NCI-H2081 treated with DMSO at 0.1 percent for 48 hours (cell line): Measurements from ENCODE around the gene FAM200C.
A peak's percentile ranks its signal among the peaks of the same experiment; 100 is the strongest.
"Not testable (repeated sequence)": the region's sequence is repeated elsewhere in the genome, so short reads cannot be mapped to it uniquely, and the experiment has no call there.

Source experiments
- DNase-seq: peaks from one replicate; lab custom pipeline; 2025; lab: John Stamatoyannopoulos, UW

FAM200C gene

DNA sequence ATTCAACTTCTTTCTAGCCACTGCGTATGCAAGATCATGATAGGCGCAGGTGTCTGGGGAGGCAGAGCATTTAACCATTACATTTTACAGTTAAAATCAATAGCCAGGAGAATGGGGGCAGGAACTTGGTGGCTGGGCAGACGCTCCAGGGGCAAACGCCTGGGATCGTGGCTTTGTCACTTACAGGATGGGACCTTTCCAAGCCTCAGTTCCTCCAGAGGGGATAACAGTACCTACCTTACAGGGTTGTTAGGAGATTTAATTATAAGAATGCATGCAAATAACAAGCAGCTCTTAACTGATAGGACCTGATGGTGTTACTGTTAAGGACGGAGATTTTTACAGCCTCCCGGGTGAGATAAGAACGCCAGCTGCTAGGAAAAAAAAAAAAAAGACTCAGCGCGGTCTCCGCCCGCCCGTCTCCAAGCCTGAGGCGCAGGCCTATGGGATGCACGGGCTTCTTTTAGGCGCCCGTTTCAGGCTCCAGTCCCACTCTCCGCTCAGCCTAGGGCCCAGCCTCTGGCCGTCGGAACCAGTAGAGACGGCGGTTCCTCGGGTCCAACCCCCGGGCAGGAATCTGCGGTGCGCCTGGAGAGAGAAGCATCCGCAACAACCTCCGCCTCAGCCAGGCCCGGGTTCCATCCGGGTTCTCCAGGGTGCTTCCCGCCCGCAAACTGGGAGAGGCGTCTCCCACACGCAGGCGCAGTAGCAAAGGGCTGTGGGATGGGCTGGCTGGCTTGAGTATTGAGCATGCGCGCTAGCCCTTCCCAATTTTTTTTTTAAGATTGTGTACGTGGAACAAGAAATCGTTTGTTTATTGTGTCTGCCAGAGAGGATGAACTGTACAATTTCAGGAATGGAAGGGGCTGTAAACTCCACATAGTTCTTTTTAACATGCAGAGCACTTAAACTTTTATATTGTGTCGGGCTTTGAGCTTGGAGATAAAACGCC is at the start of gene FAM200C:
Gene FAM200C, minus strand, starts transcription at position 653 of the 952 bp plus-strand sequence. CDS start 4,564 bp downstream, outside the sequence.
- DNase-seq = peak; percentile 83

DNA sequence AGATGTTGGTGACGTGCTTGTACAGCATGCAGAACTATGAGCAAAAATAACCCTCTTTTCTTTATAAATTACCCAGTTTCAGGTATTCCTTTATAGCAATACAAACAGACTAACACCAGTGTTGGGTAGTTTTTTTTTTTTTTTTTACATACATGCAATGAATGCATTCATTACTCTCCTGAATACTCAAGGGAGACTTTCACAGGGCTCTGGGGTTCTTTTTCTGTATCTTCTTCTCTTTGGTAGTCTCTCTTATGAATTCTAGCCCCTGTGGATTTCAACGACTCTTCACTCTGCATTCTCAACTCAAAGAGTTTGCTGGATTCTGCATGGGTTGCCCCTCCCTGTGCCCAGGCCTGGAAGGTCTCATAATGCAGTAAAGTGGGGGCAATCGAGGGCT is 49.6 kb upstream of the FAM200C start:
- no peak for DNase-seq

DNA sequence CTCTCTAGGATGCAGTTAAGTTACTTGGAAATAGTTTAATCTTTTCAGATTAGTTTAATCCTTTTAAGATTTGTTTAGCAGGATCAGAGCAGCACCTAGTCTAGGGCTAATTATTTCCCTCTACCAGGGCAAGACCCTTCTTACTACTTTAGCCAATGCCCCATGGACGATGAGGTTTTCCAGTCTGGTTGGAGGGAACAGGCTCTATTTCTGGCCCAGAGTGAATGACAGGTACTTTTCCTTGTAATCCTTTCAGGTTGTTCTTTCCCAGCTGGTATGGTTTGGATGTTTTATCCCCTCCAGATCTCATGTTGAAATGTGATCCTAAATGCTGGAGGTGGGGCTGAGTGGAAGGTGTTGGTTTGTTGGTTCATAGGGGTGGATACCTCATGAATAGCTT is 49.0 kb upstream of the FAM200C start:
- DNase-seq = no peak

DNA sequence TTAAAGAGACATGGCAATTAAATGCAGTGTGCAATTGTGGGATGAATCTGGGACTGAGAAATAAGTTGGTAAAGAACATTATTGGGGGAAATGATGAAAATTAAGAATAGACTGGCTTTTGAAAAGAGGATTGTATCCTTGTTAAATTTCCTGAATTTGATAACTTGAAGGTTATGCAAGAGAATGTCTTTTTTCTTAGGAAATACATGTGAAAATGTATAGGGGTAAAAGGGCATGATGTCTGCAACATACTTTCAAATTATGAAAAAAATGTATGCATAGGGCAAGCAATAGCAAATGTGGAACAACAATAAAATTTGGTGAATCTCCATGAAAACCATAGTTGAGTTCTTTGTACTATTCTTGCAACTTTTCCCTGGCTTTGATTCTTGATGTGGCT is 45.9 kb upstream of the FAM200C start:
- DNase-seq = no peak

DNA sequence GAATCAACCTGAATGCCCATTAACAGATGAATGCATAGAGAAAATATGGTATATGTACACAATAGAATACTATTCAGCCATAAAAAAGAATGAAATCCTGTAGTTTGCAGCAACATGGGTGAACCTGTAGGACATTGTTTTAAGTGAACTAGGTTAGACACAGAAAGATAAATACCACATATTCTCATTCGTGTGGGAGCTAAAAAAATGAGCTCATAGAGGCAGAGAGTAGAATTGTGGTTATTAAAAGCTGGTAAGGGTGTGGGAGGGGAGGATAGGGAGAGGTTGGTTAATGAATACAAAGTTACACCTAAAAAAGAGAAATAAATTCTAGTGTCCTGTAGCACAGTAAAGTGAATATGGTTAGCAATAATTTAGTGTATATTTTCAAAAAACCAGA is 45.3 kb upstream of the FAM200C start:
- DNase-seq = no peak

DNA sequence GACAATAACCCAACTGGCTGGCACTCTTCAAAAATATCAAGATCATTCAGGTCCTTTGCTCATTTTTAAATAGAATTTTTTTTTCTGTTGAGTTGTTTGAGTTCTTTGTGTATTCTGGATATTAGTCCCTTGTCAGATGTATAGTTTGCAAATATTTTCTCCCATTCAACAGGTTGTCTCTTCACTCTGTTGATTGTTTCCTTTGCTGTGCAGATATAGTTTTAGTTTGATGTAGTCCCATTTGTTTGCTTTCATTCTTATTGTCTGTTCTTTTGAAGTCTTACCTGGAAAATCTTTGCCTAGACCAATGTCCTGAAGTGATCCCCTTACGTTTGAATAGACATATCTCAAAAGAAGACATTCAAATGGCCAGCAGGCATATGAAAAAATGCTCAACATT is 44.6 kb upstream of the FAM200C start:
- no peak for DNase-seq

DNA sequence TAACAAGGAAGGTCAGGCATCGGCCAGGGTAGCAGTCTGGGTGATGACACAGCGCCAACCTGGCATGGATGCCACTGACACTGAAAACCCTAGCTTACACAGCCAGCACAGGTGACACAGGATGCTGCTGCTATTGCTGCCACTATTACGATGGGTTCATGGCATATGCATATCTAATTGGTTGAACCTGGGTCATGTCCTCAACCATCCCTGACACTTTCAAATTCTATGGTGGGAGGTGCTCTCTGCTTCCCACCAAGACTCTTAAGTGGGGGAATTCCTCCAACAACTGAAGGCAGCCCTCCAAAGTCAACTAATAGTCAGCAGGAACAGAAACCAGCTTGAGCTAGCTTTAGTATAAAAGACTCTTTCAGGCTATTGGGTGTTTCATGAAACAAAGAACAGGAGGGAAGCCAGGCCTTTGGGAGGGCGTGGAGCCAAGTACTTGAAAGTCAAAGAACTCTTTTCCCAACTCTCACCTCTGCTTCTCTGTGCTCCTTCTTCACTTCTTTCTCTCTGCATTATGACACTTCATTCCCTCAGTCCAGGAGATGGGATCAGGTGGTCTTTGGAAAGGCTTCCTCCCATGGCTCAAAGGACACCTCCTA is 43.1 kb upstream of the FAM200C start:
- no peak for DNase-seq

DNA sequence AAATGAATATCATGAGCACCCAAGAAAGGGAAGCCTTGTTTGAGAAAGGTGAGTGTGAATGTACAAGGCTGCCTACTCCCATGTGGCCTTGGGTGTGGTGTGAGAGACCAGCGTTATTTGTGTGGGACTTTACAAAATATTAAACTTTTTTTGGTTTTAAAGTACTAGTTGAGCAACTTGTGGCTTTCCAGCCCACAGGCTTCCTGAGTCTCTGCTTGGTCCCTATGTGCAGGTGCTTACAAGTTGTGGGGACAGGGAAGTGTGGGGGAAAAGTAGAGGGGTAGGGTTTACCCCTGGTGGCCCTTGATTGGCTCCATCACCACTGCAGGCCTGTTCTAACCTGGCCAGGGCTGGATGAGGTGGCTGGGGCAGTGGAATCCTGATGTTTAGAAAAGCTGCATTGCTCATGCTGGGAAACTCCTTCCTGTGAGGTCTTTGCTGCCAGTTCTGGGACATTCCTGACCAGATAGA is 41.5 kb upstream of the FAM200C start:
- DNase-seq = no peak

DNA sequence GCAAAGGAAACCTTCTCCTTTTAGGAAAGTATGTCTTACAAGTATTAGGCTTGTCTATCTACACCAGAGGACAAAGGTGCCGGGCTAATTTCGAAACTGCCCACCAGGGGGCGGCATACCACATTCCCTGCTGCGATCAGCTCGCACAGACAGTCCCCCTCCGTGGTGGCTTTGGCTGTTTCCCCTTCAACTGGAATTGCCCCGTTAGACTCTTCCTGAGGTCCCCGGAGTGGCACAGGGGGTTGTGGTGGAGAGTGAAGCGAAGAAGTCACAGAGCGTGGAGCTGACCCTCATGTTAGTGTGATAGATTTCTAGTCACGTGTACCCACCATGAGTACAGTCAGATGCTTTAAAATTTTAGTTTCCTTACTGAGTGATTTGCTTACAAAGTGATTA is 39.3 kb upstream of the FAM200C start:
- peak; percentile 53 for DNase-seq

DNA sequence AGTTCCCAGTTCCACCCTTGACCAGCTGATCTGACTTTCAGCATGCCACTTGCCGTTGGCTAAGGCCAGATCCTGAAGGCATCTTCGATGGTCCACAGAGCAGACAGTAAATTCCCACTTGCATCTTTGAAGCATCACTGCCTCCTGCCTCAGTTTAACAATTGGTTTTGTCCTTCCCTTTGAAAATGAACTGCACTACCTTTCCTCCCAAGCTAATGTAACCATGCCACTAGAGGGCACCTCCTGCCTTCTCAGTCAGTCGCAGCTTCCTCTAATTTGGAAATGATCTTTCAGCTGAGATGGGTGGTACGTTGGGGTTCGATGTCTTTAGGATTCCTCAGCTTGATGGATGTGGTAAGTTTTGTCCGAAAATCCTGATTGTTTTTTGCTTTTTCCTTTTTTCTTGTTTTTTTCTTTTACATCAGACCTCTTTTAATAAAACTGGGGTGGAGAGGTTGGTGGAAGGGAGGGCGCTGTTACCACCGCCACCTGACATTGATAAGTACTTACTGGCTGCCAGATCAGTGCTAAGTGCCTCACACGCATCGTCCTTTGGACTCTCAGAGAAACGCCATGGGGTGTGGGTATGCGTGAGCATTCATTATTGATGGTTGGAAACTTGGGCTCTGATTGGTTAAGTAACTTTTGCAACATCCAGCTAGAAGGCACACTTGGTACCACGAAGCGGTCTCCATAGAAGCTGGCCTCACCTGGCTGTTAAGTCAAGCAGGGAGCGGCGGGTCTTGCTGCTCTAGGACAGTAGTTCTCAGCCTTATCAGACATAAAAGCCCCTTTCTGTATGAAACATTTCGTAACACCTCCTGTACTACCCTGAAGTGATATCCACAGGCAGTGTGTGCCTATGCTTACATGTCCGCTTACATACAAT is 38.7 kb upstream of the FAM200C start:
- no peak for DNase-seq

DNA sequence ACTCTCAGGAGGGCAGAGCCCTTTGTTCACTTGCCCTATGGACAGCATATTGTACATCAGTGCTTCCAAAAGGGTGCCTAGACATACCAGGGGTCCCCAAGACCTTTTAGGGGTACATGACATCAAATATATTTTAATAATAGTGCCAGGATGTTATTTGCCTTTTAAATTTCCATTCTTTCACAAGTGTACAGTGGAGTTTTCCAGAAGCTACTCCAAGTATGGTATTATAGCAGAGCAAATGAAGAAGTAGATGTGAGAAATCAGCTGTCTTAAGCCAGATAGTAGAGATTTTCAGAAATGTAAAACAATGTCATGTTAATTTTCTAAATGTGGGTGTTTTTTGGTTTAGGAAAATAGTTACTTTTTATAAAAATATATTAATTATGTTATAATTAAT is 37.4 kb upstream of the FAM200C start:
- no peak for DNase-seq

DNA sequence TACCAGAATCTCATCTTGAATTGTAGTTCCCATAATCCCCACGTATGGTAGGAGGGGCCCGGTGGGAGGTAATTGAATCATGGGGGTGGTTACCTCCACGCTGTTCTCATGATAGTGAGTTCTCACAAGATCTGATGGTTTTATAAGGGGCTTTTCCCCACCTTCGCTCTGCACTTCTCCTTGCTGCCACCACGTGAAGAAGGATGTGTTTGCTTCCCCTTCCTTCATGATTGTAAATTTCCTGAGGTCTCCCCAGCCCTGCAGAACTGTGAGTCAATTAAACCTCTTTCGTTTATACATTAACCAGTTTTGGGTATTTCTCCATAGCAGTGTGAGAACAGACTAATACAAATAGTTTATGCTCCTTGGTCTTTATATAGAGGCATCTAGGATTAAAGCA is 36.8 kb upstream of the FAM200C start:
- not testable (repeated sequence) for DNase-seq

DNA sequence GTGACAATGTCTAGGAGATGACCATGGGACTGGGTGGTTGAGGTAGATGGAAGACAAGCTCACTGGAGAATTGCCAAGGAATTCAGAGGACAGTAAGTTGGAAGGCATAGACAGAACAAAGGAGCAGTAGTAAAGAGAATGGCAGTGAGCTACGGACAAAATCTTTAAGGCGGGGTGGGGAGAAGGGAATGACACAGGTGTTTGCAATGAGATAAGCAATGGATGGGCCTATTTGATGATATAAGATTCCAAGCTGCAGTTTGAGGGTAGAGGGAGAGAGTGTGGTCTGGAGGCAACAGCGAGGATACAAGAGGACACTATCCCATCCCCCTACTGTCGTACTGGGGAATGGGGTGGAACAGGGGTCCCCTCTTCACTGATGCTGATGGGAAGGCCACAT is 36.2 kb upstream of the FAM200C start:
- no peak for DNase-seq

DNA sequence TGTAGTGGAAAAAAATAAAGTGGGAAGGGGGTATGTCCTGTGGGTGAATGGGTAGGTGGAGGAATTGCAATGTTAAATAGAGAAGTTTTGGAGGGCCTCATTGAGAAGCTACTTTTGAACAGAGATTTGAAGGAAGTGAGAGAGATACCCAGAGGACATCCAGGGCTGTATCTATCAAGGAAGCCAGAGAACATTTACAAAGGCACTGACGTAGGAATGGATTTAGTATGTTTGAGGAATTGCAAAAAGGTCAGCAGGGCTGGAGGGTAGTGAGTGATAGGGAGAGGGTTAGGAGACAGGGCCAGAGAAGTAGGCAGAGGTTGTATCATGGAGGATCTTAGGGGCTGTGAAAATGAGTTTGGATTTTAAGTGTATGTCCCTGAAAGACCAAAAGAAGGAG is 35.7 kb upstream of the FAM200C start:
- DNase-seq = no peak

DNA sequence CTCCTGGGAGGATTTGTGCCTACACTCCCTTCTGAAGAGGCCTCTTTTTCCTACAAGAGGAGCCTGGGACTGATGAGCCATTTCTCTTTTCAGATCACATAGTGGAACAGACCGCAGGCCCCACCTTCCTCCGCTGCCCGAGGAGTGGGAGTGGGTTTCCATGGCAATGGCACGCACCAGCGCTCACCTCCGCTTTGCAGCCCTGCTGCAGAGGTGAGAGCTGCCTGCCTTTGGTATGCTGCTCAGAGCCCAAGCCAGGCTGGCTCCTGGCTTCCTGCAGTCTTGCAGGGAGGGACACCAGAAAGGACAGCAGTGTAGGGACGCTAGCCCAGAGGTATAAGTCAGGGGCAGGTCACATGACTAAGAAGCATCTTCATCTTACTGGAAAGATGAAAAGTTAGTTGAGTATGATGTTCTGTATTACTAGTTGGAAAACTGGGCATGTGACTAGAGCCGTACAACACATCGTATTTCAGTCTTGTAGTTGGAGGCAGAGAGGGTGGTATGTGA is 34.2 kb upstream of the FAM200C start:
- DNase-seq = no peak

DNA sequence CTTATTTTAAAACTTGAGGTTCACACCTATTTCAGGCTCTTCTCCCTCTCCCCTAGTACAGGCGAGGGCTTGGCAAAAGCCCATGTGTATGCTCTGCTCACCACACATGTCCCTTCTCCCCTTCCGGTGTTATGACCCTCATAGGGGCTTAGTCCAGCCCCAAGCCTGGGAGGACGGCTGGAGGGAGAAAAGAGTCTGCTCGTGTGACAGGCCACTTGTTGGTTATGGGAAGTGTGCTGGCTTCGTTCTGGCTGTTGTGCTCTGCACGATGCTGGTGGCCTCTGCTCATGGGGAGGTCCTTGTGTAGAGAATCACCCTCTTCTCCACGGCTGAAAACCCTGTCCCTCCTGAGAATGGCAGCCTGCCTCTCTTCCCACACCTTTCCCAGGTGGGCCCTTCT is 32.9 kb upstream of the FAM200C start:
- DNase-seq = no peak

DNA sequence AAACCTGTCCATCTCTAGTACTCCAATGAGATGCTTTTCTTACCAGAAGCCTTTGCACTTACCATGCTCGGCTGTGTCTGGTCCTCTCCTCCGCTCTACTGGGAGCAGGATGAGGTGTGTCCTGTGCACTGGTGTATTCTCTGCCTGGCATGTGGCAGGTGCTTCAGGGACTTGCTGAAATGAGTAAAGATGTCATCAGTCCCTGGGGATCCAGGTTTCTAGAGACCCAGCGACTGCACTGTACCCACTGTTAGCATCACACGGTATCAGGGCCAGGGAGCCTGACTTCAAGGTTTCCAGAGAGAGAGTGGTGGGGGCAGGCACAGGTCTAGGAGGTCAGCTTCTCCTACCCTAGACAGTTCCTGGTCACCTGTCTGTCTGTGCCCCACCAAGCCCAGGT is 32.3 kb upstream of the FAM200C start:
- DNase-seq = no peak

DNA sequence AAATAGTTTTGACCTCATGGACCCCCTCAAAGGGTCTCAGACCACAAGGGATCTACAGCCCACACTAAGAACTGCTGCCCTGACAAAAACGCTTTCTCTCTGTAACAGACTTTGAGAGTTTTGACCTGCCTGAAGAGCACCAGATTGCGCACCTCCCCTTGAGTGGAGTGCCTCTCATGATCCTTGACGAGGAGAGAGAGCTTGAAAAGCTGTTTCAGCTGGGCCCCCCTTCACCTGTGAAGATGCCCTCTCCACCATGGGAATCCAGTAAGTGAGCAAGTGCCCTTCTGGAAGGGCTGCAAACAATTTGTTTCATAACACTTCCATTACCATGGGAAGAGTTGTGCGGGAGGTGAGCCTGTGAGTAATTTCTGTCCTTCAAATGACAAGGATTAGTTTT is 27.8 kb upstream of the FAM200C start:
- DNase-seq = no peak

DNA sequence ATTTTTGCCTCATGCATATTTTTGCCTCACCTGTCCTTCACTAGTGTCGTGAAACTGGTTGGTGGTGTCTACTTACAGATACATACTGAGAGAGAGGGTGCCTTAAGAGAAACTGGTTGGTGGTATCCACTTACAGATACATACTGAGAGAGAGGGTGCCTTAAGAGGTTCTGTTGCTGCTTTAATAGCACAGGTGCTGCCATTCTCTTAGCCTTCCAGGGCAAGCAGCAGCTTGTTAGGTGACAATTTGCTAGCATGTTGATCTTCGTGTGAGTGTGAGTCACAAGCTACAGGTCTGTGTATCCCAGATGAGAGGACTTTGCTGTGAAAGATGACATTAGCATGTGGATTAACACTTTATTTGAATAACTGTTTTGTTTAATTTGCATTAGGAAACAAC is 23.2 kb upstream of the FAM200C start:
- DNase-seq = no peak

DNA sequence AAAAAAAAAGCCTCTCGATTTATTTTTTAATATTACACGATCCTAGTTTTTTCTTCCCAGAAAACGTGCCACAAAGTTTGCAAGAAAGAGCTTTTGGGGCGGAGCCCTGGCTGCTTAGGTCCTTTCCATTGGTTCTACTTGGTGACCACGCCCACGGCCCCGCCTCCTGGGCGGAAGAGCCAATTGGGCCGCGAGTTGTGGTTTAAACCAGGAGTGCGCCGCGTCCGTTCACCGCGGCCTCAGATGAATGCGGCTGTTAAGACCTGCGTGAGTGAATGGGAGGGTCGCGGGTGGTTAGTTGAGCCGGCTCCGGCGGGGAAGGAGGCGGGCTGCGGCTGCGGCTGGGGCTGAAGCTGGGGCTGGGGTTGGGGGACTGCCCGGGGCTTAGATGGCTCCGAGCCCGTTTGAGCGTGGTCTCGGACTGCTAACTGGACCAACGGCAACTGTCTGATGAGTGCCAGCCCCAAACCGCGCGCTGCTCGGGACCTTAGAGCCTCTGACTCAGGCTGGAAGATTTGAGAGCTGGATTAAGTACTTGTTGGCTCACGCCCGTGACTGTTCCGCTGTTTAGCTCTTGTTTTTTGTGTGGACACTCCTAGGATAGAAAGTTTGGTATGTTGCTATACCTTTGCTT is 21.9 kb upstream of the FAM200C start, which contains the start of gene PTTG1:
Gene PTTG1, plus strand, starts transcription at position 231 of the 634 bp plus-strand sequence. CDS start 458 bp downstream, outside the sequence.
- peak; percentile 83 for DNase-seq

DNA sequence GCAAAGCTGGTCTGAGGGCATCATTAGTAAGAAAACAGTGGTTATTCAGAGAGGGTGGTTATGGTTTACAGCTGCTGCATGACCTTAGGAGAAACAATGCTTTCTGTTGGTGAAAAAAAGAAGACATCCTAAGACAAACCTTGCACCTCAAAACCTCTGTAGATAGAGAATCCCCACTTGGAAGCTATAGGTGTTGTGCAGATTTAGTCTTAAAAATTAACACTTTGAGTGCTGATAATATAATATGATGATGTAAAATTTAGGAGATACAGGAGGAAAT is 20.4 kb upstream of the FAM200C start:
- no peak for DNase-seq
